NCI-H748 (cell line): ENCODE measurements around the gene SAMSN1.

Experiments
- DNase-seq: peaks from one replicate; lab custom pipeline; 2025; ENCODE audit not compliant: unreplicated experiment; lab: John Stamatoyannopoulos, UW

Gene SAMSN1

DNA sequence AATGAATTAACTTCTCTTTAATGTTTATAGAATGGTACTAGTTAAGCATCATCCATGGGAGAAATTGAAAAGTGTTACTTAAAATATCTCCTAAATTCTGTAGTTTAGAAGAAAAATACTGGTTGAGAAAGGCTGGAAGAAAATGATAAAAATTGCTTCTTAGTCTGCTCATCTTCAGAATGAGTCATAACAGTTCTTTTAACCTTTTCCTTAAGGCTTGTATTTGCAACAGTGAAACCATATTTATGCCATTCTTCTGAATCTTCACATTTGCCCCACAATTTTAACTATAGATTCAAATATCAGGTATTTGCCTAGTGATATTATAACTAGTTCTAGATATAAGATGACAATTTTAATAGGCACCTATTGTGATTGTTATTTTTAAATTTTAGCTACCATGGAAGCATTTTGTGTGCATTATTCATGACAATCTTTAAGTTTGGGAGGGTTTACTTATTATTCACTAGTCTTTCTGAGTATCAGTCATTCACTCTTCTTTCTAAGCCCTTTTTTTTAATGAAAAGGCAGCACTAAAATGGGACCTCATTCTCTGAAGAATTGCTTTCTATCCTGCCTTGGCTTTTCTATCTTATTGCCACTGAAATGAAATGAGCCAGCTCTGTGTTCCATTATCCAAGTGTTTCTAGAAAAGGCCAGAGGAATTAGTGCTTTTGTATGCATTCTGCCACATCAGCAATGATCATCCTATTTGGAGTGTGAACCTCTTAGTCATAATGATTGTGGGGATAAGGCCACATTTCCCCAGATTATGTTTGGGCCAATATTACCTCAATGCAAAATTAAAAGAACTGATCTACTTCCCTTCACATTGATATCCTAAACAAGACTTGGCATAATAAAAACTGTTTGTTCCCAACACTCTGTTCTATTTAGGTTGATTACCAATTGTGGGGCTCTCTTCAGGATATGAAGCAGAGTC lies 58.4 kb downstream of the SAMSN1 start:
- no peak for DNase-seq

GRCh38 chr21:14486869-14487268 lies 59.2 kb downstream of the SAMSN1 start:
- DNase-seq, result no peak

DNA sequence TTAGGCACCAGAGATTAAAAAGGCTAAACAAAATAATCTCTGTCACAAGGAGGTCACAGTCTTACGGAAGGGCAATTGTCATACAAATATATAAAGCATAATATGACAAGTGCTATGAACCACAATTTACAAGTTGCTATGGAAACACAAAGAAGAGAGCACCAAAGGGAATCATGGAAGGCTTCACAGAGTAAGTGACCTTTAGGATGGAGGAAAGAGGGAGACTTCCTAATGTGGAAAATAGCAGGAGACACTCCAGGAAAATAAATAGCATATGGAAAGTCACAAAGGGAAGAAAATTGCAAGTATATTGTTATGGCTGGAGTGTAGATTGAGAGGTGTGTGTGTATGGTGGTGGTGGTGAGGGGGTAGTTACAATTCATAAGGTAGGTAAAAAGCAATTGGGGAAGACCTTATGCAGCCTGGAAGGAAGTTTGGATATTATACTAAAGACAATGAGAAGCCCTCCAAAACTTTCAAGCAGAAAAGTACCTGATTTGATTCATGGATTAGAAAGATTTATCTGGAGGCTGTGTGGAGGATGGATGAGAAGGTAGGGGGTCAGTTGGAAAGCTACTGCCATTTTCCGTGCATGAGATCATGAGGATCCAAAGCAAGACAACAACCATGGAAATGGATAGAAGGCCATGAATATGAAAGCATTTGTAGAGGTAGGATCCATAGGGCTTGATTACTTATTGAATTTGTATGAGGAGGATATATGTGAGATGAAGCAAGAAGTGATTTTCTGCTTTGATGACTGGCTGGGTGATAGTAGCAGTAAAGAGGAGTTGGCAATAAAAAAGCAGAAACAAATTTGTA lies 61.7 kb downstream of the SAMSN1 start:
- no peak for DNase-seq

DNA sequence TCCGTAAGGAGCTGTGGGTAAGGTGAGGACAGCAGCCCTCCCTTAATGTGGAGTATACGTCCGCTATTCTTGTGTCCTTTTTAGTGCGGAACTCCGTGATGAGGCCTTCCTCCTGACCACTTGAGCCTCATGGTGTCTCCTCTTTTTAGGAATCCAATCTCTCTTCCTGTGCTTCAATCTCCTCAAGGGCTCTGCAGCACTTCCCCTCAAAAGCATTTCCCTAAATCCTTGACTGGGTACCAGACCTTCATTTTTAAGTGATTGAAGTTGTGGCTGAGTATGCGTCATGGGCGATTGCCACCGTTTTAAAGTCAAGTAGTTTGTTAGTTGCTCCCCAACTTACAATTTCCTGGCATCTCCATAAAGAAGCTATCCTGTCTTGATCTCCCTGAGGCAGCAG lies 62.8 kb downstream of the SAMSN1 start:
- DNase-seq, result no peak

DNA sequence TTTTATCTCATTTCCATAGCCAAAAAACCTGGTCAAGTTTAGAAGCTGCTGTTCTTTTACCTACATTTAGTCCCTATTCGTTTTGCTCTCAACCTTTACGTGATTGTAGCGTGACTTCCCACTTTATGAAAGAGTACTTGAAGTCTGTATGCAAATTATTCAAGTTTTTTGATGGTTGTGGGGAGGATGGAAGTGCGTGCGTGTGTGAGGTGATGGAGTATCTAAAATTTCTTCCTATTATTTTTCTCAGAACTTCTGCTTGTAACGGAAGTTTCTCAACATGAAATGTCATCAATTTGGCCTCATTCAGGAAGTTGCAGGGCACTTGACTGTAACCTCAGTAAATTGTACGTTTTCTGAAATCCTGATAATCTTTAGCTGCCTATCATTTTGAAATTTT lies 64.0 kb downstream of the SAMSN1 start:
- no peak for DNase-seq

GRCh38 chr21:14480411-14481031 lies 65.6 kb downstream of the SAMSN1 start:
- DNase-seq, result no peak

DNA sequence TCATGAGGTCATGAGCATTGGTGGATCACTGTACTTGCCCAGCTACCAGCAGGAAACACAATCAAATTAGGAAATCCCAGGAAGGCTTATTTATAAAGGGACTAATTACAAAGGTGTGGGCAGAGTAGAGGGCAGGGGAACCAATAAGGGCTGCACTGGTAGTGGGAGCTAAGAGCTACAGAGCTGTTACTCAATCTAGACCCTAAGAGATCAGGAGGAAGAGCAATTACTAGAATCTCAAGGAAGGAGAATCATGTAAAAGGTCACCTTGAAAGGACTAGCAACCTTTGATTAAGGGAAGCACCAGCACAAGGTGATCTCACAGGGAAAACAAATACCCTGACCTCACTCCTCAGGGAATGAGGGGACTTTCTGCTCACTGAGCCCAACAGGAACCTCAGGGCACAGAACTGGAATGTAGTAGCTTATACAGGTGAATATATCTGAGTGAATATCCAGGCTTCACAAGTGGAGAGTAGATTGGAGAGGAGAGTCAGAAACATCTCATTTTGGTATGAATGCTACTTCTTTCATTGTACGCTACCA lies 66.8 kb downstream of the SAMSN1 start:
- no peak for DNase-seq

DNA sequence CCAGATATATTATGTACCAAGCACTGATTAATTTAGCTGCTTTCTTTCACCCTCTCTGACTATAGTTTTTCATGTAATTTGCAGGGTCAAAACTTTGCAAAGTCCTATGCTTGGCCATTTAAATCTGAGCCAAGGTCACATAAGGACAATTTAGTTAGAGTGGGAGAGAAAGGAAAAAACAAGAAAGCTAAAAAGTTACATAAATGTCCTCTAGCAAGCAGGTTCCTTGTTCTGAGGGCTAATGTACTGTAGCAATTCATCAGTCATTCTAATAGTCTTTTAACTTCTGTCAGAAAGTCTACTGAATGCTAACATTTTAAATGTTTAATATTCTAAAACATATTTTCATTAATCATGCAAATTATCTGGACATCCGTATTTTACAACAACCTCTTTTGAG lies 68.3 kb downstream of the SAMSN1 start:
- no peak for DNase-seq

GRCh38 chr21:14477133-14477532 lies 69.0 kb downstream of the SAMSN1 start:
- DNase-seq, result no peak

GRCh38 chr21:14474995-14475394 lies 71.1 kb downstream of the SAMSN1 start:
- no peak for DNase-seq

GRCh38 chr21:14469641-14470040 lies 76.5 kb downstream of the SAMSN1 start:
- DNase-seq, result no peak

- DNase-seq, result no peak
Measured at GRCh38 chr21:14466715-14467114, 79.4 kb downstream of the SAMSN1 start.

DNA sequence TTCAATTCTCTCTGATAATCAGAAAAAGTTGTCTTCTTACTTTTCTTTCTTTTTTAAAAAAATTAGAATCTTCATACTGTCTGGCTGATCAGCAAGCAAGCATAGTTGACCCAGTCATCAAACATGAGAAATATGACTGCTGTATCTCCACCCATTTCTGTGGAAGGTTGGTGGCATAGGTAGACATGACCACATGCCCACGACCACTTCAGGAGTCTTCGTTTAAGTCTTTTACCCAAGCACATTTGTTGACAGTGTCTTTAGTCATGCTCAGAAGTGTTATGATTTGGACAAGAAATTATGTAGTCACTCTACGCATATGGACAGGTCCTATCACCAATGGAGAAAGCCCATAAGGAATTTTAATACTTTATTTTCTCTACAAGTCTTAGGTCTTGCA lies 88.4 kb downstream of the SAMSN1 start:
- DNase-seq, result no peak

DNA sequence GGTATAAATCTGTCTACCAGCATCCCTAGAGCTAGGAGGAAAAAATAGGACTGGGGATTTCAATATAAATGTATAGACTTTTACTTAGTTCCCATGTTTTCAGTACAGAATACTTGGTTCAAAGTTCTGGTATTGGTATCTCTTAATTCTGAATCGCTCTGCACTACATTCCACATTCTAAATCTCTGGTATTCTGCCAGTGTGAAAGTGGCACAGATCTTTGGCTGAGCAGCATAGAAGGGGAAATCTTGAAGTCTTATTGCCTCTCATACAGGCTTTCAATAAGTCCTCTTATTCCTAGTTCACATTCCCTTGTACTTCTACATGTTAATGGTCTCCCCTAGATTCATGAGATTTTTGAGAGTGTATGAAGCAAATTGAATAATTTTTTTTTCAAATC lies 89.2 kb downstream of the SAMSN1 start:
- no peak for DNase-seq

- DNase-seq, result no peak
Measured at GRCh38 chr21:14454016-14455009, 91.8 kb downstream of the SAMSN1 start.

- no peak for DNase-seq
Measured at GRCh38 chr21:14453339-14454015, 92.6 kb downstream of the SAMSN1 start.

DNA sequence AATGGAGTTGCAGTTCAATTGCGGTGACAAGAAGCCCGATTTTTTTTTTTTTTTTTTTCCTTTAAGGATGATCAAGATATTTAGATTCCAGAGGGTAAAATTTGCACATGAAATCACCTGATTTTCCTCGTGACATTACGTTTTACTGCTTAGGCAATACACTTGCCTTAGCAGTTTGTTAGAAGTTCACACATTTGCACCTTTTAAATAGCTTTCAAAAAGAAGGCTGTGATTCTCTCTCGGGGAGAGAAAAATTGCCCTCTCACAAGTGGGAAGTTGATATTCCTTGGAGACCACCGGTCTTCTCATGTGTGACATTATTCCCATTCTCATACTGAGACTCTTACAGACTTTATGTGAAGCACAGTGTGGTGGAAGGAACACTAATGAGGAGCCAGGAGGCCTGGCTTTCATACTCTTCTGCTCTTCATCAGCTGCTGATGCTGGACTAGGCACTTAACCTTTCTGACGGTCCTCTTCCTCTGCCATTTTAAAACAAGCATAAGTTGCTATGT lies 93.3 kb downstream of the SAMSN1 start:
- DNase-seq, result no peak

DNA sequence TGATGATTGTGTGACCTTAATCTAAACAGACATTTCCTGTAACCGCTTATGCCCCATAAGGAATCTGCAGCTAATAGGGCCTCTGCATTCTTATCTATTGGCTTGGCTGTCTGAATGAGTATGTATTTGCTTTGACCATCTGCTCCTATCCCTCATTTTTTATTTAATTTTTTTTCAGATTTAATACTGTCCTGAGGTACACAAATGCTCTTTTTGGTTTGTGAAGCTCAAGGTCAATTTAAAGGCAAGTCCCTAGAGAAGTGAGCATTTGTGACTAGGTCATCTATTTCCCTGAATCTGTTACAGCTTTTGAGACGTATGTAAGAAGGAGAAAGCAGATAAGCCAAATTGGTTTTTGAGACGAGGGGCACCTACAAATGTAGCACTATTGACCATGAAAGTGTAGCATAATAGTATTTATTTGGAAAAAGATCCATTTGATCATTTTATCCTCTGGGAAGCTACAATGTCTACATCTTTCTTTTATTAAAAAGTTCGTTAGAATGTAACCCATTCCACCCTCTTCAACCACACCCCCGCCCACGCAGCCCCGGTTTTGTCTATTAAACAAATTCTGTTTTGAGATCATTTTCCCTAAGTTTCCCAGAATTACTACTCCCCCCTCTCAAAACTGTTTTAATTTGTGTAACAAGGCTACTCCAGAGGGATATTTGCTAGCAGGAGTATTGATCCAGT lies 93.9 kb downstream of the SAMSN1 start:
- DNase-seq, result no peak

GRCh38 chr21:14451546-14451945 lies 94.6 kb downstream of the SAMSN1 start:
- DNase-seq, result no peak
